IPS-18c (cell line): ENCODE results near the gene DCANP1.

Experiments
- H3K4me3 ChIP-seq: 2 replicates; pipeline ENCODE4 v1.7.0; 2013; ENCODE audit warnings: low read depth, mild to moderate bottlenecking, low read length, moderate library complexity; ENCODE audit not compliant: insufficient read depth
- H3K9me3 ChIP-seq: one replicate; pipeline ENCODE4 v1.6.1; 2013; ENCODE audit warnings: mild to moderate bottlenecking, low read length, moderate library complexity; ENCODE audit not compliant: control insufficient read depth, insufficient read depth

The DCANP1 gene

GRCh38 chr5:135437796-135438560, 9.2 kb downstream of the DCANP1 start:
- Histone ChIP-seq H3K4me3 (no peak overlapping the region), H3K9me3 (peaks cover 2% of the 10 kb centered on the region)

- H3K4me3 ChIP-seq, result no peak overlapping the region
- no peaks in the 10 kb centered on the region for H3K9me3 ChIP-seq
These were observed 9.7 kb downstream of the DCANP1 start for GRCh38 chr5:135437422-135437795.

GRCh38 chr5:135436951-135437418, 10.2 kb downstream of the DCANP1 start:
- H3K9me3 ChIP-seq, result no peaks in the 10 kb centered on the region
- no peak overlapping the region for H3K4me3 ChIP-seq

- Histone ChIP-seq H3K4me3 (no peak overlapping the region), H3K9me3 (no peaks in the 10 kb centered on the region)
These were observed 11.4 kb downstream of the DCANP1 start for GRCh38 chr5:135435467-135436330.

GRCh38 chr5:135434591-135435466, 12.3 kb downstream of the DCANP1 start:
- Histone ChIP-seq H3K4me3 (no peak overlapping the region), H3K9me3 (no peaks in the 10 kb centered on the region)

GRCh38 chr5:135433681-135434426, 13.3 kb downstream of the DCANP1 start:
- peaks cover 2% of the 10 kb centered on the region for H3K9me3 ChIP-seq
- no peak overlapping the region for H3K4me3 ChIP-seq

GRCh38 chr5:135432113-135432512, 15.0 kb downstream of the DCANP1 start:
- Histone ChIP-seq H3K4me3 (no peak overlapping the region), H3K9me3 (peaks cover 3% of the 10 kb centered on the region)

GRCh38 chr5:135430135-135430437, 17.1 kb downstream of the DCANP1 start:
- H3K9me3 ChIP-seq, result peaks cover 3% of the 10 kb centered on the region
- H3K4me3 ChIP-seq, result no peak overlapping the region

GRCh38 chr5:135429301-135430134, 17.6 kb downstream of the DCANP1 start:
- no peak overlapping the region for H3K4me3 ChIP-seq

GRCh38 chr5:135428586-135428985, 18.6 kb downstream of the DCANP1 start:
- no peak overlapping the region for H3K4me3 ChIP-seq
- H3K9me3 ChIP-seq, result peaks cover 3% of the 10 kb centered on the region

More at GRCh38 chr5:135429301-135430134, 17.6 kb downstream of the DCANP1 start:
- H3K9me3 ChIP-seq, result peaks cover 3% of the 10 kb centered on the region

- no peak overlapping the region for H3K4me3 ChIP-seq
- H3K9me3 ChIP-seq, result peaks cover 3% of the 10 kb centered on the region
These were observed 20.8 kb downstream of the DCANP1 start for GRCh38 chr5:135426102-135427082.

GRCh38 chr5:135425641-135426040, 21.5 kb downstream of the DCANP1 start:
- H3K4me3 ChIP-seq, result no peak overlapping the region
- peaks cover 3% of the 10 kb centered on the region for H3K9me3 ChIP-seq

- Histone ChIP-seq H3K9me3 (peaks cover under 1% of the 10 kb centered on the region), H3K4me3 (no peak overlapping the region)
These were observed 23.3 kb downstream of the DCANP1 start for GRCh38 chr5:135423846-135424168.

- Histone ChIP-seq H3K9me3 (no peaks in the 10 kb centered on the region), H3K4me3 (no peak overlapping the region)
These were observed 23.9 kb downstream of the DCANP1 start for GRCh38 chr5:135423146-135423845.

- Histone ChIP-seq H3K9me3 (no peaks in the 10 kb centered on the region), H3K4me3 (no peak overlapping the region)
These were observed 24.7 kb downstream of the DCANP1 start for GRCh38 chr5:135422419-135422818.
